NCI-H69 (cell line): ENCODE measurements around the gene TMEM214.

Experiments used
- DNase-seq: peaks from one replicate; lab custom pipeline; 2025; lab: John Stamatoyannopoulos, UW

TMEM214 gene

GRCh38 chr2:27013738-27014137, 19.0 kb upstream of the TMEM214 start:
- DNase-seq = no peak

GRCh38 chr2:27014771-27015433, 17.9 kb upstream of the TMEM214 start:
- no peak for DNase-seq

GRCh38 chr2:27016801-27017325, 15.9 kb upstream of the TMEM214 start:
- peak; percentile 74 for DNase-seq

- DNase-seq = no peak
Measured at GRCh38 chr2:27018142-27018541, 14.6 kb upstream of the TMEM214 start.

- DNase-seq = no peak
Measured at GRCh38 chr2:27019459-27019858, 13.3 kb upstream of the TMEM214 start.

DNA sequence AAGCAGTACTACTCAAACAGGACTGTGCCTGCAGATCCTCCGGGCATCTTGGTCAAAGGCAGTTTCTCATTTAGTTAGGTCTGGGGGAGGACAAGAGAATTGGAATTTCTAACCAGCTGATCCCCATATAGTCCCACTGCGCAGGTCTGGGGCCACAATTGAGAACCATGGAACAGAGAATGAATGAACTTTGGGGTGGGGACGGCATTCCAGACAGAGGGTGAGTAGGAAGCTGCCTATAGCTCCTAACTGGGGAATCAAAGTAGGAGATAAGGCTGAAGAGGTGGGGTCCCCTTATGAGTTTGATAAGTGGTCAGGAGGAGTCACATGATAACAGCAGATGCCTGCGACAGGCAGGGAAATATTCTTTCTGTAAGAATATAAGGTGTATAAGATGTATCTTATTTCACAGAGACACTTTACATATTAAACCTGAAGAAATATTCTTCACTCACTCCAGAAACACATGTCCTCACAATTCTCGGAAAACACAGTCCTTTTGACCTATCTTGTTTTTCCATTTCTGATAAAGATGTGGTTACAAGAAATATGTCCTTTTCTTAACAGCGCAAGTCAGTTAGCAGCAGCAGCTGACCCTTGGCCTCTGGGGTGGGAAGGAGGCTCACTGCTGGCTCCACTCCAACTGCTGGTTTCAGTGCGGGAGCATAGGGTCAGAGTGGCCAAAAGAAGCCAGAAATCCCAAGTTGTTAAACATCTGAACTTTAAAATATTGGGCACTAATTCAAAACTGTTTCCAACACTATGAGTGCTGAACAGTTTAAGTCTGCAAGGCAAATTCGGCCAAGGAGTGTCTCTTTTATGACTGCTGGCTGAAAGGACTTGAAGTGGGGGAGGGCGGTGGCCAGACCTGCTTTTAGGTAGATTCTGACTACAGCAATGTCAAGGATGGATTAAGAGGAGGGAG, 12.6 kb upstream of the TMEM214 start:
- DNase-seq = no peak

GRCh38 chr2:27021253-27022049, 11.3 kb upstream of the TMEM214 start:
- no peak for DNase-seq

DNA sequence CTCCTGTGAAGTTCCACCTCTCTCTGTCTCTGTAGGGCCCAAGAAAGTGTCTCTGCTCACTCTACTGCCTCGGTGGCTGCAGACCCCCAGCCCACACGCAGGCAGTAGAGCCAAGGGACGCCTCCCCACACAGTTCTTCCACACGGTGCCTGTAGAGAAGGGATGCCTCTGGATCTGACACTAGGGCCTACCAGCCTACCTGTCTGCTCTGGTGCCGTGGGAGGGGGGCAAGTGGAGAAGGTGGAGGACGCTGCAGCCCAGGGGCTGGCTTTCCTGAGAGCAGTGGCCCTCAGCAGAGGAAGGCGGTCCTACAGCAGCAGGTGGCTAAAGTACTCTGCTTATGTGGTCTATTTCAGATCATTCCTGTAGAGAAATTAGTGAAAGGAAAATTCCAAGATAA, 9.0 kb upstream of the TMEM214 start:
- no peak for DNase-seq

GRCh38 chr2:27024188-27024587, 8.6 kb upstream of the TMEM214 start:
- DNase-seq = no peak

- DNase-seq = no peak
Measured at GRCh38 chr2:27024812-27025211, 8.0 kb upstream of the TMEM214 start.

DNA sequence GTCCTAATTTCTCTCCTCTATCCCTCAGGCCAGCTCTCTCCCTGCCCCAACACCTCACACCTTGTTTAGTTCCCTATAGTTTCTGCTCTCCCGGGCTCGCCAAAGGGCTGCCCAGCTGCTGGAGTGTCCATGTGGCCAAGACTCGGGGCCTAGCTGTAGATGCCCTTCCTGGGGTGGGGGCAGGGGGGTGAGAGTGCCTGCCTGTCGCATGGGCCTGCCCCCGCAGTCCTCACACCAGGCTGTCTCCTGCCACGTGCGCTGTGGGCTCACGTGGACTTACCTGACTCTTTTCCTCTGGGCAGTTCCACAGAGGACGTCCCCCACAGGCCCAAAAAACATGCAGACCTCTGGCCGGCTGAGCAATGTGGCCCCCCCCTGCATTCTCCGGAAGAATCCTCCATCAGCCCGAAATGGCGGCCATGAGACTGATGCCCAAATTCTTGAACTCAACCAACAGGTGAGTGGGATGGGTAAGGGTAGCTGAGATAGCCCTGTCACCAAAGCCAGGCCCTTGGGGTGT, 7.4 kb upstream of the TMEM214 start:
- DNase-seq = no peak

DNA sequence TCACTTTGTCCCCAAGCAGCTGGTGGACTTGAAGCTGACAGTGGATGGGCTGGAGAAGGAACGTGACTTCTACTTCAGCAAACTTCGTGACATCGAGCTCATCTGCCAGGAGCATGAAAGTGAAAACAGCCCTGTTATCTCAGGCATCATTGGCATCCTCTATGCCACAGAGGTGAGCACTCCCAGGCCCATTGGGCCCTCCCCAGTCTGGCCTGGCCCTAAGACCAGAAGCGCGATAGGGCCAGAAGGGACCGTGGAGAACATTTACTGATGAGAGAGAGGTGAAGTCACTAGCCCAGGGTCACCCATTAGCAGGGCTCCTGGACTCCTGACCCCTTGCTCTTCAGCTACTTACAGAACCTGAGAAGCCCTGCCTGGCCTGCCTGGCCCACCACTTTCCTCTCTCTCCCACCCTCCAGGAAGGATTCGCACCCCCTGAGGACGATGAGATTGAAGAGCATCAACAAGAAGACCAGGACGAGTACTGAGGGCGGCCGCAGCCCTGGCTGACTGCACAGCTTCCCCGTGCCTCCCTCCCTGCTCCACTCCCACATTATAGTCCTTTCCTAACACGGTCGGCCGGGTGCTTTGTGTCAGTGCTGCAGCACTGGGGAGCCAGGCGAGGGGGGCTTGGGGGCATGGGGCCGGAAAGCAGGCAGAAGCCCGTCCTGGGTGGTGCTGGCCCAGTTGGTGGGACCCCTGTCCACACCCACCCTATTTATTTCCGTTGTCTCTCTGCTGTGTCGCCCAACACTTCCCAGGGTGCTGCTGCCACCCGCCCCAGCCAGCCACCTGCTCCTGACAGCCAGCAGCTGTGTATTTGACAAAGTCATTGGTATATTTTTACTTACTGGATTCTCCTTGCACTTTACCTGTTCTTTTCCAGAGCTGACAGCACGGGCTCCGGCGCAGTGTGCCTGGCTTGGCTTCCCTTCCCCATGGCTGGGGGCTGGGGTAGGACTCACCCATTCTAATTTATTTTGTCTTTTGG, 6.6 kb upstream of the TMEM214 start:
- no peak for DNase-seq

DNA sequence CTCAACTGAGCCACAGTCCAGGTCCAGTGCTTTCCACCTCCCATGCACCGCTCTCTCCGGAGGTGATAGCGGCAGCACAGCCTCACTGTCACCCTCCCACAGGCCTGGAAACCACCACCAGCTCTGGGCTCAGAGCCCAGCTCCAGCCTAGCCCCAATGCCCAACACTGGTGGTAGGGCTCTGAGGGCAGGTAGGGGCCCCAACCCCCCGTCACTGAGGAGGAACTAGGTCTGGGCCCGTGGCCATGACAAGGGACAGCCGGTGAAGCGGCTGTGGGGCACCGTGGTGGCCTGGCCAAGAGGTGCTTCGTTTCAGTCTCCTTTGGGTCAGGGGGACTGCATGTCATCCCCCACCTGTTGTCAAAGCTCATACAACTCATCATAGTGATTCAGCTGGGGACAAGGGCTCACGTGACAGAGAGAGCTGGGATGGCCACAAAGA, 5.5 kb upstream of the TMEM214 start:
- DNase-seq = no peak

- DNase-seq = no peak
Measured at GRCh38 chr2:27029051-27029450, 3.7 kb upstream of the TMEM214 start.

GRCh38 chr2:27033253-27033852, 588 bp downstream of the TMEM214 start:
- no peak for DNase-seq

GRCh38 chr2:27038012-27038411, 5.2 kb downstream of the TMEM214 start:
- no peak for DNase-seq

DNA sequence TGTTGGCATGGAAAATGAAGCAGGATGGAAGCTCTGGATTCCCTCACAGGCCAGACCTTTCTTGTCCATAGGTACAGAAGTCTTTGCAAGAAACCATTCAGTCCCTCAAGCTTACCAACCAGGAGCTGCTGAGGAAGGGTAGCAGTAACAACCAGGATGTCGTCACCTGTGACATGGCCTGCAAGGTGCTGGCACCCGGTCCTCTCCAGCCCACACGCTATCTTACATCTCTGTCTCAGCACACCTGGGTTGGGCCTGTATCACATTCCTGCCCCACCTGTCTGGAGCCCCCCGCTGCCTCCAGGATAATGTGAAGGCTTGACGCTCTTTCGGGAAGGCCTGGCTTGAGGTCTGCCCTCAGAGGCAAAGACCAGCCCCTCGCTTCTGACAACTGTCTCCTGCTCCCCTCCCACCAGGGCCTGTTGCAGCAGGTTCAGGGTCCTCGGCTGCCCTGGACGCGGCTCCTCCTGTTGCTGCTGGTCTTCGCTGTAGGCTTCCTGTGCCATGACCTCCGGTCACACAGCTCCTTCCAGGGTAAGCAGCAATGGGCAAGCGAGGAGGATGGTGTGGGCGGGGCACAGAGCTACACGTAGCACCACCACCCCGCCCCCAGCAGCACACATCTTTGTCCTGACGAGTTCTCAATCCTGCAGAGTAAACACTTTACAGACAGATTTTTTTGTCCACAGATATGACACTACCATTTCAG, 6.0 kb downstream of the TMEM214 start:
- DNase-seq = no peak

DNA sequence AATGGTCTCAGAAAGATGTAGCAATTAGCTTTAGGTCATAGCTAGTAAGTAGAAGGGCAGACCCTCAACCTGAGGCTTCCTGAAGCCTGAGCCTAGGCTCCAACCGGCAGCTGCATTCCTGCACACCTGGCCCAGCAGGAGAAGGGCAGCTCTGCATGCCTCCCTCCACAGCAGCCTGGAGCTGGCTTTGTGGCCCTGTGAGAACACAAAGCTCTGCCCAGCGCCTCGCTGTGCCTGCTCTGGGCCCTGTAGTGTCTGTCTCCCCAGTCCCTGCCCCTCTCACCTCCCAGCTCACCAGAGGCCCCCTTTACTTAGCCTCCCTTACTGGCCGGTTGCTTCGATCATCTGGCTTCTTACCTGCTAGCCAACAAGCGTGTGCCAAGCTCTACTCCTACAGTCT, 6.7 kb downstream of the TMEM214 start:
- no peak for DNase-seq

DNA sequence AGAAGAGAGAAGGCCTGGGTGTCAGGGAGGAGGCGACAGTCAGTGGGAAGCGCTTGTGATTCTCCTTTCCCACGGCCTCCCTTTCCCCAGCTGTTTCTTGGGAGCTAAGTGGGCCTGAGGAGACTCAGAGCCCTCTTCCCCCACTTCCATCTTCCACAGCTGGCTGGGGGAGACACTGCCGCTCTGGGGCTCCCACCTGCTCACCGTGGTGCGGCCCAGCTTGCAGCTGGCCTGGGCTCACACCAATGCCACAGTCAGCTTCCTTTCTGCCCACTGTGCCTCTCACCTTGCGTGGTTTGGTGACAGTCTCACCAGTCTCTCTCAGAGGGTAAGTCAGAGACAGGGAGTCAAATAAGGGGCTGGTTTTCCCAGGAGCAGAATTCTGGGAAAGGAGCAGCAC, 7.1 kb downstream of the TMEM214 start:
- no peak for DNase-seq

- DNase-seq = no peak
Measured at GRCh38 chr2:27040282-27040681, 7.5 kb downstream of the TMEM214 start.
